Panc1 (cell line): ENCODE data around the gene ATP2B2. TPM values are rescaled to one million over a fixed set of nuclear protein-coding genes. Genes with fewer than 3 reads are reported as not detected.
A peak's percentile ranks its signal among the peaks of the same experiment; 100 is the strongest.

Experiments
- ATAC-seq: fragments of 200-7000 bp; cut with Tn5 transposase; 2 replicates; pipeline ENCODE4 v1.9.1; 2020; ENCODE audit warnings: mild to moderate bottlenecking, moderate library complexity
- BruUV-seq: library from RNA; stranded (reverse); fragments of 400-500 nt; replicated peaks from 2 replicates; lab custom pipeline; 2021; lab: Mats Ljungman, UMichigan
- CTCF ChIA-PET: fragments of 300-600 bp; sonication (Branson Sonifier 250); formaldehyde crosslinking; loops from one replicate; lab custom pipeline; 2022; ENCODE audit warnings: antibody characterized with exemption; lab: Charles Lee
- POLR2A ChIA-PET: fragments of 300-600 bp; sonication (Branson Sonifier 250); formaldehyde crosslinking; loops from one replicate; lab custom pipeline; 2022; ENCODE audit warnings: antibody characterized with exemption; lab: Charles Lee
- DNase-seq: peaks from one replicate; pipeline ENCODE4 v3.0.0-alpha.2; 2010; ENCODE audit warnings: low read depth, low spot score
- H3K27ac ChIP-seq: 2 replicates; pipeline ENCODE4 v1.5.1; 2011; ENCODE audit warnings: mild to moderate bottlenecking, low read length, inconsistent platforms
- H3K27me3 ChIP-seq: fragments of 200-500 bp; sonication (Bioruptor generic); 2 replicates; pipeline ENCODE4 v1.6.0; 2014; ENCODE audit warnings: low read length, inconsistent platforms; ENCODE audit not compliant: control insufficient read depth, insufficient read depth
- H3K36me3 ChIP-seq: fragments of 200-500 bp; sonication (Bioruptor generic); 2 replicates; pipeline ENCODE4 v1.5.1; 2014; ENCODE audit warnings: inconsistent platforms, mild to moderate bottlenecking, low read length, moderate library complexity; ENCODE audit not compliant: control insufficient read depth, insufficient read depth
- H3K4me1 ChIP-seq: 2 replicates; pipeline ENCODE4 v1.5.1; 2011; ENCODE audit warnings: inconsistent platforms, mild to moderate bottlenecking, low read length, moderate library complexity; ENCODE audit not compliant: control insufficient read depth, insufficient read depth
- H3K4me3 ChIP-seq, 2 experiments: 2 replicates each; pipeline ENCODE4 v1.5.1; 2011 to 2012; ENCODE audit warnings: low read depth in 2 of 2, low read length in 2 of 2, mild to moderate bottlenecking in 2 of 2, inconsistent platforms in 1 of 2, moderate library complexity in 1 of 2
- H3K9me3 ChIP-seq: fragments of 200-500 bp; sonication (Bioruptor generic); 2 replicates; pipeline ENCODE4 v1.5.1; 2014; ENCODE audit warnings: low read depth, mild to moderate bottlenecking, inconsistent platforms, low read length, moderate library complexity; ENCODE audit not compliant: control insufficient read depth, insufficient read depth
- CTCF ChIP-seq: fragments of 450-650 bp; IDR thresholded peaks from 2 replicates; pipeline ENCODE4 v1.5.1; 2017; ENCODE audit warnings: mild to moderate bottlenecking
- POLR2AphosphoS5 ChIP-seq: IDR thresholded peaks from 2 replicates; pipeline ENCODE4 v1.6.1; 2012; ENCODE audit warnings: mild to moderate bottlenecking, low read depth, low read length, moderate library complexity
- REST ChIP-seq, 2 experiments: IDR thresholded peaks; 2 replicates each; pipeline ENCODE4 v1.6.1; 2011 to 2012; ENCODE audit warnings: low read depth in 2 of 2, control low read depth in 1 of 2, low read length in 1 of 2, mild to moderate bottlenecking in 1 of 2, moderate library complexity in 1 of 2; ENCODE audit not compliant: insufficient read depth in 1 of 2
- SIN3A ChIP-seq: IDR thresholded peaks from 2 replicates; pipeline ENCODE4 v1.6.1; 2012; ENCODE audit warnings: low read depth, mild to moderate bottlenecking, low read length, moderate library complexity, borderline replicate concordance; ENCODE audit not compliant: insufficient read depth
- in situ Hi-C: cut with HindIII; loops from 2 replicates; pipeline ENCODE4 v1.10.0; 2016; ENCODE audit warnings: low sequenced_read_pairs, low pct_unique_long_range_greater_than_20kb
- intact Hi-C: fragments of 100-400 bp; cut with micrococcal nuclease; formaldehyde crosslinking; loops from one replicate; pipeline ENCODE4 v1.10.0; 2022; ENCODE audit not compliant: unreplicated experiment
- total RNA-seq: library from RNA; stranded (reverse); gene quantifications from one replicate; pipeline ENCODE4 v1.2.1, GENCODE V29; 2021; ENCODE audit not compliant: unreplicated experiment

Gene ATP2B2
- total RNA-seq, 1 experiment from 2014 or later, result not detected

GRCh38 chr3:10373686-10374261 lies 131.6 kb downstream of the ATP2B2 start:
- intact Hi-C loops (no loop called here), in situ Hi-C loops (no loop called here)
- Histone ChIP-seq H3K4me3 (no peak overlapping the region), H3K36me3 (no peaks in the 10 kb centered on the region), H3K9me3 (no peaks in the 10 kb centered on the region), H3K4me1 (no peaks in the 10 kb centered on the region; the same call in 1 of the 2 replicates), H3K27me3 (no peaks in the 10 kb centered on the region), H3K27ac (no peak overlapping the region)
- no TSS peak for BruUV-seq
- TF ChIP-seq REST (IDR thresholded peaks at IDR 0.05; ENCODE audit: insufficient read depth in 1 of 2, low read depth in 2 of 2, low read length in 1 of 2), result no peak
- ATAC-seq, result peak; percentile 50; the same call in 1 of the 2 replicates
- CTCF ChIA-PET, result no interaction called here
- POLR2A ChIA-PET, result no interaction called here
- no peak for DNase-seq

- H3K27ac ChIP-seq, result no peak overlapping the region
- CTCF ChIA-PET, result interaction anchor here (1.0 kb wide), 1 partner anchor 22 kb away, joined by 3 read pairs; no protein-coding TSS in a partner anchor
- TF ChIP-seq SIN3A, result no peak
- no peak overlapping the region for H3K4me3 ChIP-seq
- H3K36me3 ChIP-seq, result no peaks in the 10 kb centered on the region
- POLR2A ChIA-PET, result no interaction called here
- H3K4me1 ChIP-seq, result no peaks in the 10 kb centered on the region; the same call in 1 of the 2 replicates
- H3K27me3 ChIP-seq, result no peaks in the 10 kb centered on the region
- ATAC-seq, result no peak
- no peaks in the 10 kb centered on the region for H3K9me3 ChIP-seq
- in situ Hi-C loops, result no loop called here
- BruUV-seq, result no TSS peak
- intact Hi-C loops, result no loop called here
- DNase-seq, result no peak
Measured at GRCh38 chr3:10371789-10372188, 133.6 kb downstream of the ATP2B2 start.

GRCh38 chr3:10371167-10371566 lies 134.2 kb downstream of the ATP2B2 start:
- Histone ChIP-seq H3K4me3 (no peak overlapping the region), H3K4me1 (no peaks in the 10 kb centered on the region; the same call in 1 of the 2 replicates), H3K27ac (no peak overlapping the region), H3K27me3 (no peaks in the 10 kb centered on the region), H3K9me3 (no peaks in the 10 kb centered on the region), H3K36me3 (no peaks in the 10 kb centered on the region)
- POLR2A ChIA-PET, result no interaction called here
- TF ChIP-seq CTCF (no peak), SIN3A (no peak), POLR2AphosphoS5 (no peak)
- CTCF ChIA-PET, result interaction anchor here (1.0 kb wide), 1 partner anchor 22 kb away, joined by 3 read pairs; no protein-coding TSS in a partner anchor
- intact Hi-C loops (no loop called here), in situ Hi-C loops (no loop called here)
- no TSS peak for BruUV-seq
- DNase-seq, result no peak
- no peak for ATAC-seq
